T1000 (cell line): ENCODE data around the gene MAML3.

ENCODE experiments used
- DNase-seq: peaks from one replicate; lab custom pipeline; 2025; ENCODE audit warnings: mixed read lengths; lab: John Stamatoyannopoulos, UW

Gene MAML3

DNA sequence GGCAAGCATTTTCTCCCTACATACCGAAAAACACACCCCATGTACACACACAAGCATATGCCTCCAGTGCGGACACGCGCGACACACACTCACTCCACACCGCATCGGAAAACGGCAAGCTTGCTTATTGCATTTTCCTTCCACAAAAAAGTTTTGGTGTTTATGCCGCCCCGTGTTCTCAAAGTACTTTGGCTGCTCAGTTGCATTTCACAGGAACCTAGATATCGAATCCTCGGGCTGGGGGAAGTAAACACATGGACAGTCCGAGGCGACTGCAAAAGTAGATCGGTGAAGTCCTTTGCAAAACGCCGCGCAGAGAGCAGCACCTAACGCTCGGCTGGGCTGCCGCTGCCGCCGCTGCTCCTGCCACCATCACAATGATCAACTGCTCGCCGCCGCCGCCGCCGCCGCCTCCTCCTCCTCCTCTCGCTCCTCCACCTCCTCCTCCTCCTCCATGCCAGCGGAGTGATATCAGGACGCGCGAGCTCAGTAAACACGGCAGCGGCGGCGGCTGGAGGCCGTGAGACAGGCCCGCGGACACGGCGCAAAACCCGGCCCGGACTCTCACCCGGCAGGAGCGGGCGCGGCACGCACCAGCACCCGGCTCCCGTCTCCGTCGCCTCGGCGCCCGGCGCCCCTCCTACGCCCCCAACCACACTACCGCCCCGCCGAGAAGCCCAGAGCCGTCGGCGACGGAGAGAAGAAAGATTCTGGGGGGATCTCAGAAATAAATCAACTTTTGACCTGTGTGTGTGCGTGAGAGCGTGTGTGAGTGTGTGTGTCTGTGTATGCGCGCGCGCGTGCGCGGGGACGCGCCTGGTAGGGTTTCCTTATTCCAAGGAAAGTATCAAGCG, at the start of gene MAML3:
TSS of gene MAML3 (minus strand) at position 467 of the 854 bp plus-strand sequence. CDS start 857 bp downstream, outside the sequence.
- peak; percentile 81 for DNase-seq

DNA sequence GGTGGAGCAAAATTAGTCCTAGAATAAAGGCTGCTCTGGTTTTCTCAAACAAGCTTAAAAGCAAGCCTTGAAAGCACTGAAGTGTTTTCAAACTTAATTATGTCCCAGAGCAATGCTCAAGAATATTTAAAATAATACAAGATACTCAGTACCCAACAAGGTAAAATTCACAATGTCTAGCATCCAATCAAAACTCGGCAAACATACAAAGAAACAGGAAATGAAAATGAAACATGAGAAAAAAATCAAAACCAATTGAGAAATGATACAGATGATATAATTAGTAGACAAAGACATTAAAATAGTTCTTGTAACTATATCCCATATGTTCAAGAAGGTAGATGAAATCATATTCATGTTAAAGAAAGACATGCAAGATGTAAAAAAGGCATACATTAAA, 45.0 kb upstream of the MAML3 start:
- no peak for DNase-seq

DNA sequence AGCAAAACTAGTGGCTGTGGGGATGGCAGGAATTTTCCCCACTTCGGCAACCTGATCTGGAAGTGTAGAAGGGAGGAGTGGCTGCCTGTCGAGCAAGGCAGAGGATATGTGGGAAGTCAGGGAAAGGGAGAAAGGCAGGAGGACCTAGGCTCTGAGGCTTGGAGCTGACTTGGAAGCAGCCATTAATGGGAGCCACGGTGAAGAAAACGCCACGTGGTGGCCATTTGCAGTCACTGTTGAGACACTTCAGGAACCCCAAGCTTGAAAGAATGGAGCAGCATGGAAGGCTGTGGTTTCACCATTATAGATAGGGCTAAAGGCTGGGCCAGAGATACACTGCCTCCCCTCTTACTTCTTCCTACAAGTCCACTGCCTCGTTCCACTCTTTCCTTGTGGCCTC, 41.8 kb upstream of the MAML3 start:
- no peak for DNase-seq

- DNase-seq = no peak
These were observed 35.8 kb upstream of the MAML3 start for GRCh38 chr4:140189805-140190204.

DNA sequence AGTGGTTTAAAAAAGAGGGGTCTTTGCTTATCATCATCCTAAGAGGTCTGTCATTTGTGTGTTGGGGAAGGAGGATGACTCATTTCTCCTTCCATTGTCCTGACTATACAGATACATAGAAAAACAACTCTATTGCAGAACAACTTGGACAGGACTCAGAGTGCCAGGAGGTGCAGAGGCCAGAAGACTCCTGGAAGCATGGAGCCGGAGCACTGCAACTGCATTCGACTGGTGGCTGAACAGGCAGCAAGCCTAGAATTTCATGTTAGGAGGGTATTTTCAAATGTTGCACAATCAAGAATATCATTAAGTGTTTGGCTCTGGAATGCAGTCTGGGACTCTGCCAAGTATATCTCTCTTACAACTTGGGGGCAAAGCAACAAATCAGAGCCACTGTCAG, 35.0 kb upstream of the MAML3 start:
- no peak for DNase-seq

DNA sequence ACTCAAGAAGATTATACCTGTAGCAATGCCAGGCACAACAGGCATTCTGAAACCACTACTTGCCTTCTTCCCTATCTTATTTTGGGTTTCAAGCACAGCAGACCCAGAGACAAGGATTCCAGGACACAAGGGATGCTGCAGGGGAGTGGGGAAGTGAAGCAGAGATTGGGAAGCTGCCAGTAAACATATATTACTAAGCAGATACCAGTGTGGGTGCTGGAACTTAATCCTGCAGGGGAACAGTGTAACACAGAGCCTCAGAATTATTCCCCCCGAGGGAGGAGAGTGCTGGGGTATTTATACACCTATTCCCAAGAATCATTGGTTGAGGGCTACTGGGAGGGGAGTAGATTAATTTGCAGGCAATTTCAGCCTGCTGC, 33.3 kb upstream of the MAML3 start:
- DNase-seq = no peak

DNA sequence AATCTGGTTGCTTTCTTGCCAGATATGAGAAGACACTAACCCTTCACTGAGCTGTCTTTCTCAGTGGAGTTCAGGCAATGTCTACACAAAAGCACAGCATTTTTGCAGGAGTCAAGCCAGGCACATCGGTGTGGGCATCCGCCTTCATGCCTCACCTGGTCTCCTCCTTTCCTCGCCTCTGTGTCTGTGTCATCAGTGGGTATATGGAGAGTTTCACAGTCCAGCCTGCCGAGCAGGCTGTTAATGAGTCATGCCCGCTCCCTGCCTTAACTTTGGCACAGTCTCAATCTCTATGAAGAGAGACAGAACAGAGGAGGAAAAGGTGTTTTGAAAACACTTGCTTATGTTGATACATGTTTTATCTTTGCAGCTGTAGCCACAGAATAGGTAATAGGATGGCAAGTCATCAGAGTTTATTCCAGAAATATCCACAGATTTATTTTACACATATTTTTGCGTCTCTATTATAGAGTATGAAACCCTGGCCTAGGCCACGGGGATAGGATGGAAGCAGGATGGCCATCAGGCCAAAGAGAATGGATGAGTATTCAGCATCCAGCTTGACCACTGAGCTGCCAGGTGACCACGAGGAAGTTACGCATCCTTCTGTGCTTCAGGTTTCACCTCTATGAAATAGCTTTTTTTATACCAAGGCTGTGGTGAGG, 32.8 kb upstream of the MAML3 start:
- no peak for DNase-seq

DNA sequence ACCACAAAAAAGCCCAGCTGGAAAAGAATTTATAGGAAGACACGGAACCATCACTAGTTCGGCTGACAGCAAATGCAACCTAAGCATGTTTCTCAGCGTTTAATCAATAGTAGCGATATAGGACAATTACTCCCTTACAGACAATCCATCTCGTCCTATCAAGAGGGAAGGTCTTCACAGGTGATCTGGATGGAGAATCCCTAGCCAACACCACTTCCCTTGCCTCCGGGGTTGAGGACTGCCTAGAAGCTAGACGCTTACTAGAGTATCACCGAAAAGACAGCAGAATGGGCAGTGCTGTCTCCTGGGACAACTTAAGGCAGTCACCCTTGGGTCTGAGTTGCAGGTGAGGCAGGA, 32.1 kb upstream of the MAML3 start:
- DNase-seq = no peak

GRCh38 chr4:140185412-140186081, 31.6 kb upstream of the MAML3 start:
- no peak for DNase-seq

GRCh38 chr4:140183270-140183669, 29.3 kb upstream of the MAML3 start:
- DNase-seq = no peak

GRCh38 chr4:140180577-140180976, 26.6 kb upstream of the MAML3 start:
- DNase-seq = no peak

GRCh38 chr4:140176735-140177134, 22.8 kb upstream of the MAML3 start:
- no peak for DNase-seq

GRCh38 chr4:140174543-140174942, 20.6 kb upstream of the MAML3 start:
- no peak for DNase-seq

DNA sequence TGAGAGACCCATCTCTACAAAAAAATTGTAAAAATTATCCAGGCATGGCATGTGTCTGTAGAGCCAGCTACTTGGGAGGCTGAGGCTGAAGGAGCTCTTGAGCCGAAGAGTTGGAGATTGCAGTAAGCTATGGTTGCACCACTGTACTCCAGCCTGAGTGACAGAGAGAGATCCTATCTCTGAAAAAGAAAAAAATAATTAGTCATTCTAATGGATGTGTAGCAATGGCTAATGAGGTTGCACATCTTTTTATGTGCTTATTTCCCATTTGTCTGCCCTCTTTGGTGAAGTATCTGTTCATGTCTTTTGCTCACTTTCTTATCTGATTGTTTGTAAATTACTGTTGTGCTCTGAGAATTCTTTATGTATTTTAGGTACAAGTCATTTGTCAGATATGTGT, 19.0 kb upstream of the MAML3 start:
- no peak for DNase-seq

- DNase-seq = no peak
These were observed 16.3 kb upstream of the MAML3 start for GRCh38 chr4:140170299-140170698.

GRCh38 chr4:140168936-140169335, 15.0 kb upstream of the MAML3 start:
- DNase-seq = no peak

DNA sequence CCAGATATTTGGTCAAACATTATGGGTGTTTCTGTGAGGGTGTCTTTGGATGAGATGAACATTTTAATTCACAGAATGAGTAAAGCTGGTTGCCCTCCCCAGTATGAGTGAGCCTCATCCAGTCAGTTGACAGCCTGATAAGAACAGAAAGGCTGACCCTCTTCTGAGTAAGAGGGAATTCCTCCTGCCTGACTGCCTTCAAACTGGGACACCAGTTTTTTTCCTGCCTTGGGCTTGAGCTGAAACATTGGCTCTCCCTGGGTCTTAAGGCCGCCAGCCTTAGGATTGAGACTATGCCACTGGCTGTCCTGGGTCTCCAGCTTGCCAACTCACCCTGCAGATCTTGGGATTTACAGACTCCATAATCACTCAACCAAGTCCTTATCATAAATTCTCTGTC, 14.5 kb upstream of the MAML3 start:
- DNase-seq = no peak

DNA sequence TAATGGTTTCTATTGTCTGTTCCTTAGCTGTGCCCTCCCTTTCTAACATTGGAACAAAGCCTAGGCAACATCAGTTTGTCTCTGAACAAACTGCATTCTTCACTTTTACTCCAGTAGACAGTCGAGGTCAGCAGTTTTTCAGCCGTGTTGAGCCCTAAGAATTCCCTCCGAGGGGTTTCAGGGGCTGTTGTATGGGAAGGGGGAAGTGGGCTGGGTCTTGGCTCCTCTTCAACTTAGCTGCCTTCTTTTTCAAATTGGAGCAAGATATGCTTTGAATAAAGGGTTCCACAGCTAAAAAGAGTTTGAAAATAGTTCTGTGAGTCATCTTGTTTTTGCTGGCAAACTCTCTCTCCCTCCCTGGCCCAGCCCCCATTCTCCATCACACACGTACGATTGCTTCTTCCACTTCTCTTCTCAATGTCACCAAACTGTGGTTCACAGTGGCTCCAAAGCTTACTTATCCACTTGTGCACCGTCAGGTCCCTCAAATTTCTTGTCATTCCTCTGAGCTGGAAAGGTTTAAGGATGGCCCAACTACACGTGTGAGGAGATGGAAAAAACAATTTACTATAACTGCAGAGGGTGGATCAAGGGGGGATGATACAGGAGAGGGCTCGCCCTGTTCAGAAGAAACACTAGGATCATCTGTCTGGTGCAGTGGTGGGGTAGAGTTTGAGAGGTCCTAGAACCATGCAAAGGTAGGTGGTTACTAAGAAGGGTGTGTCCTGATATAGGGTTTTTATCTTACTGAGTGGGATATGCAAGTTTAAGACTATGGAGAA, 9.2 kb upstream of the MAML3 start:
- DNase-seq = no peak

DNA sequence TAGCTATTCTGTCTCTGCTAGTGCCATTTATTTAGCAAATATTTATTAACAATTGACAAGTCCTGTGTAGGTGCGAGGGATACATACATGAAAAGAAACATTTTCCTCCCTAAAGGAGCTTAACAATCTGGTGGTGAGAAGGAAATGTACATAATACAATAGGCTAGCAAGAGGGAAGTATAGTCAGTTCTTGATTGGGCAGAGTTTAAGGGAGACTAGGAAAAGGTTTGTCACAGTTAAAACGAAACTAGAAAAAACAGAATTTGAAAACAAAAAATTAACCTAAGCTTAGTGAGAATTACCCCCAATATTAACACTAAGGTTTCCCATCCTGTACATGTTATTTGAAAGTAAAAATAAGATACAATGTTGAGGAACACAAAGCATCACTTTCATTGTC, 8.6 kb upstream of the MAML3 start:
- no peak for DNase-seq

DNA sequence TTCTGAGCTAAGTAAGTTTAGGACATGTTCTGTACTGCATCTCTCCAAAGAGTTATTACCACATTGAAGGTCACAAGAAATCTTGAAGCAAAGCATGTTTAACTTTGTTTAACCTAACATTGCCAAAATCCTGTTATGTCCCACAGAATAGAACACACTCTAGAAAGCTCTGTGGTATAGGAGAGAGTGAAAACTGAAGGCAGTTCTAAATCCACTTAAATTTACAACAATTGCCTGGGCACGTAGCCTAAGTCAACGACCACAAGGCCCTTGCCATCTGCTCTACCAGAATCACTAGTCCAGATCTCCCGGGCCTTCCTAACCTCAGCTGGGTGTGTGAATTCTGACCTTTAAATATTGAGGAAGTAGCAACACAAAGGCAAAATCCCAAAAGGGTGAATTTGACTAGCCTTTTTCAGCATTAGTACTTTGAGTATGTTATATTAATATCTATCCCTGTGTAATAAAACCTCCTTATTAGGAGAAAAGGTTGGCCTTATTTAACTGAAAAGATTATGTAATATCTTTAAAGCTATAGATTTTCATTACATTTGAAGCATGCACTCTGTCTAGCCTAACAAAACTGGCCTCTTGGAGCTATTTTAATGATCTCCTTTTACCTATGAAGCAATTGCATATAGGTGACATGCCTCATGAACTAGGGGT, 4.5 kb upstream of the MAML3 start:
- DNase-seq = no peak

DNA sequence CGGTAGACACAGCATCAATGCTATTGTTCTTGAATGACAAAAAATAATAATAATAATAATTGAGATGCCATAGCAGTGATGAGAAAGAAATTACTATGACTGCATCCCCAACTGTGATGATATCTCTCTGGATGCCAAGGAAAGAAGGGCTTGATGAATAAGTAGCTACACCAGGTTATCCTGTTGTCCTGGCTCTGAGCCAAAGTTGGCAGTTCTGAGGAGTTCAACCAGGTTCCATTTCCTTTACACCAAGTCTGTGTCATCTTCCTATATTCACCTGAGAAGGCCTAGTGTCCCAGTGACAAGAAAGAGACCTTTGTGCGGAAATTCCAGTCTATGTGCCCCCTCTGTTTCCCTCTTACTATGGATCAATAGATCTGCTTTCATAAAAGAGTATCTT, 3.4 kb upstream of the MAML3 start:
- DNase-seq = no peak
